Measurements from ENCODE around the gene CDX2. TPM values are rescaled to one million over a fixed set of nuclear protein-coding genes. Genes with fewer than 3 reads are reported as not detected.

CDX2 gene
- polyA plus RNA-seq, 10 donors = 0.07 TPM; not detected in 9

DNA sequence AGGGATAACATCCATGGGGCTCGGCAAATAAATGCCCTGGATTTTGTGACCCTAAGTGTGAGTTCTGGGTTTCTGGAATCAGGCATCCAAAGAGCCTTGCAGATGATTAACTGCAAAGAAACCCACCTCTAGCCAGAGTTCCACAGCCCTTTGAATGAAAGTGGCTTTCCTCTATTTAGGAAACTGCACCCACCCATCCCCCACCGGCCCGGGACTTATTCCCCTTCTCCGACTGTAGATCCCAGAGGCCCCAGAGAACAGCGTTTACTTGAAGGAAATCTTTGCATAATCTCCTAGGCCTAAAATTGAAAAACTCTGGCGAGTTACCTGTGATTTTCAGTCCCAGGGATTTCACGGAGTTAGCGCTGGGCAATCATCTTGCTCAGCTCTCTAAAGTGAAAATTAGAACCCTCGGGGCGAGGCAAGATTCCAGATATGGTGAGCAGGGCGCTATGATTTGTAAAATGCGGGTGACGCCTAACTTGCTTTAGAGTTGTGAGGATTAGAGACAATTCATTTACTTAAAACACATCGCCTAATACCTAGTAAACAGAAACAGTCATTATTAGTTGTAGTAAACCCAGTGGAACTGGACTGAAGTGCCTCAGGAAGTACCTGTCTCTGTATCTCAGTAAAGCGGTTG is 10.0 kb upstream of the CDX2 start:
- DNase-seq = no peak

GRCh38 chr13:27978301-27978968 is 9.3 kb upstream of the CDX2 start:
- no peak for DNase-seq

- peak in 1 of 3 donors; percentile 41 for DNase-seq
Measured at GRCh38 chr13:27977476-27978300, 8.6 kb upstream of the CDX2 start.

GRCh38 chr13:27976362-27977091 is 7.4 kb upstream of the CDX2 start:
- no peak for DNase-seq

DNA sequence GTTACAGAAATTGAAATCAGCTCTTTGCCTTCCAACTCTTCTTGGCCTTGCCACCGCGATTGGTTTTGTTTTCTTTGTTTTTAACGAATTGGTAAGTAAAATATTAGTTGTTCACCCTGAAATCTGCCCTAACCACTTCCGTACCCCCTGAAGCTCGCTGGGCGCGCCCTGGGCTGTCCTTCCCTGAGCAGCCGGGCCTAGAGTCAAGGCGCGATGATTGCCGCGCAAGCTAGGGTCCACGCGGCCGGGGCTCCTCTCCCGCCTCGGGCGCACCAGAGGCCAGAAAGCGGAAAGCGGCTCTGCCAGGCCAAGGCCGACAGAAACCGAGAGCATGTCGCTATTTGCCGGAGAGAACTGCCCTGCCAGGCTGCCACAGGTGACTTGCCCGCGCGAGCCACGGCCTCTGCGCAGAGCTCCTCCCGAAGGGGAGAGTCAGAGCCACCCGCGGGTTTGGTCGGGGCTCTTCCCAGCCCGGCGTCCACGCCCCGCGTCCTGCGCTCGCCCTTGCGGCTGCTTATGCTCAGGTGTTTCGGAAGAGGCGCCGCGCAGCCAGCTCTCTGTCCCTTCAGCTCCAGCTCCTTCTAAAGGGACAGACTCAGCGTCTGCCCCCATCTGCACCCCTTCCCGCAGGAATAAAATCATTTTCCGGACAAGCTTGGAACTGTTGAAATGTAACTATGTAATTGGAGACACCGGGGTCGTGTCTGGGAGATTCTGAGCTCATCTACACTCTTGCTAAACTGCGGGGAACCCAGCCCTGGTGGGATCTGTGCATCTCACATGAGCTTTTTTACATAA is 6.6 kb upstream of the CDX2 start:
- DNase-seq = no peak

DNA sequence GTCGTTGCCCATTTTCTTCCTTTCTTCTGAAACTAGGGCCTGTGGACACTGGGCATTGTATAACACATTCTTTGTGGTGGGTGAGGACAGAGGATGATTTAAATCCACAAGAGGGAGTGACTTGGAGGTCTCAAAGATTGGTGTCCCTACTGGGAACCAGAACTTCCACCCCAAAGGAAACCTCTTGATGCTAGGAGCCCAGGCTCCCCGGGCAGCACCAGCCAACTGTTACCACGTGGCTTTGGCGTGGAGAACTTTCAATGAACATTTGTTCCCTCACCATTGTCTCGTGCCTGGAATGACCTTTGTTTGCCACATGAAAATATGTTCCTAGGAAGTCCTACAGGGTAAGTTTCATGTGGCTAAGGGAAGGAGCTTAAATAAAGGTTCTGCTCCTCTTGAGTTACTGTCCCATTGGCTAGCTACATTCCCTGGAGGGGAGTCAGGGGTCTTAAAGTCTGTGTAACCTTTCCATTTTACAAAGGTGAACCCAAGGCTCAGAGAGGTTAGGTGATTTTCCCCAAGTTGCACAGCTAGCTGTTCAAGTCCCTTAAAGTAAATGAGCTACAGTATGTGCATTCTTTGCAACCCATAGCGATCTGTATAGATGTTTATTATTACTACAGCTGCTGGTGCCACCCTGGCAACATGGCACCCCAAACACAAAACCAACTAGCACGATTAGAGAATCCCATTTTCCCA is 5.0 kb upstream of the CDX2 start:
- no peak for DNase-seq

DNA sequence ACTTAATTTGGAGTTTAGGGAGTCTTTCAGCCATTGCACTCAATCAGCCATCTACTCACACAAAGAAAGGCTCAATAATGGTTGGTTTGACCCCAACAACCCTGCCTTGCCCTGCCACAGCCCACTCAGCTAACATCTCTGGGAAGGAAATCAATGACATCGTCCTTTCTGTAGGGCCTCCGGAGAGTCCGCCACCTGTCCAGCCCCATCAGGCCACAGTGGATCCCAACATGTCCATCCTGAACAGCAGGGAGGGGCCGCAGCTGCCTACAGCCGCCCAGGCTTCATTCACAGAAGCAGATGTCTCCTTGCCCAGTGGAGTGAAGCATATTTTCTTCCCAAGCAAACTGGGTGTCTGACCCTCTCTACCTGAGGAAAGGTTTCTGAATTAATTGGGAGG is 4.2 kb upstream of the CDX2 start:
- no peak for DNase-seq

DNA sequence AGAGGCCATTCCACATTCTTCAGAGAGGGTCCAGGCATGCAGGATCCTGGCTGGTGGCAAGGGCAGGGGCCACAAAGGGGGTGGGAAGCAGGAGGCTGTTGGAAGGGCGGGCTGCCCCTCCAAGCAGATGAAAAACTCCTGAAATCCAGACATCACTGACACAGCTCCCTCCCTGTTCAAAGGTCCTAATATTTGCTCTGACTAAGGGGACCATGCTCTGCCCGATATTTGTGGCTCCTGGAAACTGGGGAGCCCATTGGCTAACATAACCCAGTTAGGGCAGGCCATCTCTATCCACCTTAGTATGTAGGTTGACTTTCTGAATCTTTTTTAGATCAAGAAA is 3.3 kb upstream of the CDX2 start:
- DNase-seq = no peak

DNA sequence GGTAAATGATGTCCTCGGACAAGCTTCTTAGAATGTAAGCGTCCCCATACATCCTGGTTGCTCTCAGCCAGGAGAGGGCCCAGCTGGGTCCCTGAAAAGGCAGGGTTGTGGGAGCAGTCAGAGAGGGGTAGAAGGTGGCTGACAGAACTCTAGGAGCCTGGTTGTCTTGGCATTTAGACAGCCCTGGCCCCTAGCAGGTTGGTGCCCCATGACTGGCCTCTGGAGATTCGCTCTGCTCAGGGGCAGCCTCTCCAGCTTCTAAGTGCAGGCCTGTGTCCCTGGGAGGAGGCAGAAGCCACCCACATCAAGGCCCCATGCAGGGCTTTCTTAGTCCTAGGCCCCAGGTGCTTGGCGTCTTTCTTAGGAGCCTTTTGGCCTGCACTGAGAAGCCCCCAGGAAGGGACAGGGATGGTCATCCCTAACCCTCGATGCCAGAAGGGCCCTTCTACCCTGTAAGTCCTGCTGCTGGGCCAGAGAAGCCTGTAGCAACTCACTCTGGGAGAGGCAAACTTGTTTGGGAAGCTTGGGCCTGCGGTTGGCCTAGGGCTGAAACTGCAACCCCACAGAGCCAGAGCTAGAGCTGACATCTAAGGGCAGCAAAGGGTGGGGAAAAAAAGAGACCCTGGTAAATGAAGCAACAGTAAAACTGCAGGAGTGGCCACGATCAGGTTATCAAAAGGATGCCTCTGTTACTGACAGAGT is 2.8 kb upstream of the CDX2 start:
- DNase-seq = no peak

- DNase-seq = no peak
Measured at GRCh38 chr13:27971236-27971645, 2.1 kb upstream of the CDX2 start.

DNA sequence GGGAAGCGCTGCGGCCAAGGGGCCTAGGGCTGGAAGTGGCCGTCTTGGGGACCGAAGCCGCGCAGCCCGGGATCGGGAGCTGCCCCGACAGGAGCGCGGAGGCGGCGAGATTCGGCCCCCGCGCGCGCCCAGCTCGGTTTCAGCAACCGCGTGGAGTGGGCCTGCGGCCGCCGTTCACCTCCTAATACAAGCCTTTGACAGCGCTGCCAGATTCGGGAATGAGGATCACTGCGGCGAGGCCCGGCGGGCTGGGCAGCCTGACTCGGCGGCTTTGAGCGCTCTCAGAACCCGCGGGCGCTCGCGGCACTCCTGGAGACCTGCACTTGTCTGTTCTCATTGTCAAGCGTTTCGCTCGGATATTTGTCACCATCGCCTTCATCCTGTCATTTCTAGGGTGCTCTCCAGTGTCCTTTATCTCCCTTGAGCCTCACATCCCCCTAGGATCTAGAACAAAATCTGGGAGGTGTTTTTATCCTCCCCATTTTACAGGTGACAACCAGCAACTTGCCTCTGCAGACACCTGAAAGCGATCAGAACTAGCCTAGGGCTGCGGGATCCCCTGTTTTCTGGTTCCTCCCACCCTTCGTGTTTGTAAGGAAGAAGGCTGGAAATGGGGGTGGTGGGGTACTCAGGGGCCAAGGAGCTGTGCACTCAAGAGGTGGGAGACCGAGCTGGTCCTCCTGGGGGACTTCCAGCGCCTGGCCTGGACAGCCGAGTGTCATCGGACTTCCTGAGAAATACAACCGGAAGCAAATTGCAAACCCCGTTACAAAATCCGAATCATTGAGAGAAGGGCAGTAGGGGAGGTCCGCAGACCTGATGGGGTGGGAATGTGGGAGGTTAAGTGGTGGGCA is 1.5 kb upstream of the CDX2 start:
- DNase-seq = no peak

DNA sequence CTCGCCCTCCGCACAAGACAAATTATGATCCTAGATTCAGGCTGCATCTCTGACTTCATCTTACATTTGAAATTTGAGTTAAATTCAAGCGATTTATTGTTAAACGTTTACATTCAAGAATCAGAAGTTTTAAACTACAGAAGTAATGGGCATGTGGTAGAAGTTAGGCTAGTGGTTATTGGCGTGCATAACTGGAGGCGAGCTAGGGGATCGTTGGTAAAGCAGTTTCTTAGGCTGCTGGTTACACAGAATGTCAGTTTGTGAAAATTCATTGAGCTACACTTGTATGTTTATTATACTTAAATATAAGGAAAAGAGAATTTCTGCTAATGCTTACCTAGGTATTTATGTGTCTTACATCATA is 733 bp upstream of the CDX2 start:
- no peak for DNase-seq

- DNase-seq = peak in 1 of 3 donors; percentile 35
Measured at GRCh38 chr13:27968316-27969081, 616 bp downstream of the CDX2 start.

DNA sequence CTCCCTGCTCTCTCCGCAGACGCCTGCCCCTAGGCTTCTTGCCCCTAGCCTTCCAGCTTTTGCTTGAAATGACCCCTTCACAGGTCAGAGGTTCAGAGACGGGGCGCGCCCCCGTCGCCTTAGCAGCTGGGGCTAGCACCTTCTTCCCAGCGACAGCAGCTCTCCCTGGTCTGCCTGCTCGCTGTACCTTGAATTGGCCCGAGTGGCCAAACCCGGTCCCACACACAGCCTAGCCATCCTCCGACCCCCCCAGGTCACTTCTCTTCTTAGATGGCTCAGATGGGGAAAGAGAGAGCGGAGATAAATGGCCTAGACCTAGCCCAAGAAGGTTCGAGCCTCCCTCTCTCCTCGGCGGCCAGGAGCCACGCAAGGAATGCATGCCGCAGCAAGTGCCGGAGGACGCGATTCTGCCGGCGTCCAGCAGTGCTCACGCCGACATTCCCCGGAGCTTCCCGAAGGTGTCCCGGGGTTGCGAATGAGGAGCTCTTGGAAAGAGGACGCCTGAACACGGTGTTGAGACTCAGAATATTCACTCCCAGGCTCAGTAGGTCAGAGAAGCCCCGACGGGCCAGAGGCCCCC is 1.3 kb downstream of the CDX2 start:
- DNase-seq = no peak

DNA sequence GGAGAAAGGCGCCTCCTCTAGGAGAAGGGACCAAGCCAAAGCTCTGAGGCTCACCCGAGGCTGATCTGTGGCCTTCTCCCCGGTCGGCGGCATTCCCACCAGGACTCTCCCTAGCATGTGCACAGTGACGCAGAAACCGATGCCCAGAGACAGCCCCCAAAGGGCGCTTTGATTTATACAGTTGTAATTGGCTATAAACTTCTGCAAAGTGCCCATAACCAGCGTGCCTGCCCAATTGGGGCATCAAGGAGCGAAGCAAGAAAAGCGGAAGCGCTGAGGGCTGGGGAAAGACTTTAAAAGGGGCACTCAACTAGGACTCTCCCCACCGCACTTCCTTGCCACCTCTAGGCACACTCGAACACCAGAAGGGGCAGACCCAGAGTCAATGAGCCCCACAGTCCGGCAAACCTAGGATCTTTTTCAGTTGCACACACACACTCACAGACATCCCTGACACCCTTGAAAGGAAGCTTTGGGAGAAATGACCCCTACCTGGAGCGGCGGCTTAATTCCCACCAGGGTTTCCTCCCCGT is 1.8 kb downstream of the CDX2 start:
- DNase-seq = no peak

DNA sequence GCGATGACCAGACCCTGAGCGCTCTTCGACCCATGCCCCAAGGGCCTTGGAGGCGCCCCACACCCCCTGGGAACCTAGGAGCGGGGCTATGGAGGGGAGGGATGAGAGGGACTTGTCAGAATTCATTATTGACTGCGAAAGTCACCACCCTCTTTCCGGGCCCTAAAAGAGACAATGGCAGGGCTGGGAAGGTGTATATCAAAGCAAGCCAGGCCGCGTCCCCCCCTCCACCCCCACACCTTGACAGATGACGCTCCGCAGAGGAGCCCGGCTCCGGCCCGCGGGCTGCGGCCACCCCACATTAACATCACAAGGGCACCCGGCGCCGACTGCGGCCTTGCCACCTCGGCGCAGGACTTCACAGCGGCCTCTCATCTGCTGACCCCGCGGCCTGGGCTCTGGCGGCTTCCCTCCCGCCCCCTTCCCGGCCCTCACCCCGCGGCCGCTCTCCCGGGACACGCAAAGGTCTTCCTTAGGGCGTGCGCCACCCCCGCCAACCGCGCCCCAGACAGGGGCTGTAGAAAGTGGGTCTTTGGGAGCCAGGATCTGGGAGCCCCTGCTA is 2.4 kb downstream of the CDX2 start:
- no peak for DNase-seq
